ENCODE results near the gene RRAGC. TPM values are rescaled to one million over a fixed set of nuclear protein-coding genes. Genes with fewer than 3 reads are reported as not detected.
A peak's percentile ranks its signal among the peaks of the same experiment; 100 is the strongest.

Gene RRAGC
- total and polyA plus RNA-seq, 2 of the 13 experiments (the other 11 are each of a cell fraction or from before 2014, with no cell fraction given) = 7.6 to 8.0 TPM

DNA sequence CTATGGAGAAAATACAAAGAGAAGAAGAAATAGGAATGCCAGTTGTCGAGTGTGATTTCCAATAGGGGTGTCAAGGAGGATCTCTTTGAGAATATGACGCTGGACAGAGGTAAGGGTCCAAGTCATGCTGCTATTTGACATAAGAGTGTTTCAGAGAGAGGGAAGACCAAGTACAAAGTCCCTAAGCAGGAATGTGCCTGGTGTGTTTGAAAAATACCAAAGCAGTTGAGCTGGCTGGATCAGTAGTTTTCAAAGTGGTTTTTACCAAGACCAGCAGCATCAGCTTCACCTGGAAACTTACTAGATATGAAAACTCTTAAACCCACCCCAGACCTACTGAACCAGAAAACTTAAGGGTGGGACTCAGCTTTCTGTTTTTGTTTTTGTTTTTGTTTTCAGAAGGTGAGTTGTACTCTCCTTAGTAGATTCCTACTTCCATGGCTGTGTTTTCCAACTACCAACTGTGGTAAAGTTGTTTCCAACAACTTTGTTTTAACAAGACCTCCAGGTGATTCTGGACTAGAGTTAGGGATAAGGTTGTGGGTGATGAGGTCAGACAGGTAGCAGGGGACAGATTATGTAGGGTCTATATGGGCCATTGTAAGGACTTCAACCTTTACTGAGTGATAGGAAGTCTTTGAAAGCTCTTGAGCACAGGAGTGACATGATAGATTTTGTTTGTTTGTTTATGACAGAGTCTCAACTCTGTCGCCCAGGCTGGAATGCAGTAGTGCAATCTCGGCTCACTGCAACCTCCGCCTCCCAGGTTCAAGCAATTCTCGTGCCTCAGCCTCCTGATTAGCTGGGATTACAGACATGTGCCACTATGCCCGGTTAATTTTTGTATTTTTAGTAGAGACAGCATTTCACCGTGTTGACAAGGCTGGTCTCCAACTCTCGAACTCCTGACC lies 29.1 kb upstream of the RRAGC start:
- POLR2A ChIA-PET = interaction anchor here (0.8 to 1.3 kb wide), 7 partner anchors 16 to 138 kb away, joined by 3 to 7 read pairs (median 4); partner anchors contain the start of genes MYCBP, NDUFS5 and RRAGC
- in situ Hi-C loops (cut with HindIII; ENCODE audit: extremely low pct_ligation_motif_present, low pct_unique_long_range_greater_than_20kb) = no loop called here
- H3K9me3 ChIP-seq (ENCODE audit: low read length) = no peaks in the 10 kb centered on the region
- H3K4me3 ChIP-seq (replicated peaks in 1 of 3; ENCODE audit: insufficient read depth in 1 of 3, low read depth in 2 of 3, low read length in 3 of 3) = no peak overlapping the region; a peak in 2 of 6 replicates
- no peaks in the 10 kb centered on the region for H3K27me3 ChIP-seq (ENCODE audit: control insufficient read depth in 1 of 2, insufficient read depth in 2 of 2, low read length in 2 of 2)
- peak overlapping the region; percentile 50 for H3K9ac ChIP-seq (ENCODE audit: insufficient read depth, low read depth, low read length)
- H3K79me2 ChIP-seq (ENCODE audit: insufficient read depth, low read length) = no peaks in the 10 kb centered on the region
- 5% methylated on average over 9 of the region's 9 CpGs for WGBS (ENCODE audit: low lambda C conversion rate)
- BruUV-seq (replicated peaks) = no TSS peak
- H4K20me1 ChIP-seq (ENCODE audit: insufficient read depth, low read length) = no peaks in the 10 kb centered on the region
- ATAC-seq = peak; percentile 88
- intact Hi-C loops (cut with micrococcal nuclease; ENCODE audit: unreplicated experiment) = loop anchor here (2.0 kb wide), 1 partner anchor 80 kb away; no protein-coding TSS in a partner anchor
- H3K36me3 ChIP-seq (replicated peaks in 1 of 2; ENCODE audit: control insufficient read depth in 1 of 2, insufficient read depth in 2 of 2, low read length in 2 of 2) = no peaks in the 10 kb centered on the region
- peak overlapping the region; percentile 90 for H3K27ac ChIP-seq (ENCODE audit: extremely low read length, insufficient read depth, low read length)
- no peak overlapping the region for H2AFZ ChIP-seq (ENCODE audit: low read length)
- CTCF ChIA-PET (ENCODE audit: low intra/inter-chr PET ratio, low total read pairs) = no interaction called here
- H3K4me2 ChIP-seq (ENCODE audit: low read depth, low read length) = peak overlapping the region; percentile 61
- FAIRE-seq = peak; percentile 71
- peaks cover 48% of the 10 kb centered on the region for H3K4me1 ChIP-seq (ENCODE audit: insufficient read depth, low read length)
- peak; percentile 81 for DNase-seq (ENCODE audit: low spot score)
- TF ChIP-seq HOXA3 (CRISPR knock-in tag; IDR thresholded peaks at IDR 0.05) = peak; percentile 37; the same call in 1 of the 2 replicates
- TF ChIP-seq HDAC2 (CRISPR knock-in tag; IDR thresholded peaks at IDR 0.05) = peak; percentile 53; the same call in 1 of the 2 replicates
- no peak for TF ChIP-seq ZNF17 (CRISPR knock-in tag; IDR thresholded peaks at IDR 0.05)
- TF ChIP-seq TEAD3 (CRISPR knock-in tag; optimal IDR thresholded peaks at IDR 0.05; ENCODE audit: borderline replicate concordance) = peak; percentile 95
- TF ChIP-seq ARNT2 (CRISPR knock-in tag; IDR thresholded peaks at IDR 0.05; ENCODE audit: low read depth) = no peak
- TF ChIP-seq CREB1 (IDR thresholded peaks at IDR 0.05) = 0 out of 2 replicates have a peak, but pooled peaks have one; percentile 2
- TF ChIP-seq CREB1 (CRISPR knock-in tag; IDR thresholded peaks at IDR 0.05) = peak; percentile 32; the same call in 1 of the 2 replicates
- TF ChIP-seq SOX13 (IDR thresholded peaks at IDR 0.05) = no peak
- 0 out of 4 replicates have a peak, but pooled peaks of 1 of the 2 experiments have one; percentile 32 for TF ChIP-seq SOX13 (CRISPR knock-in tag; conservative IDR thresholded peaks at IDR 0.05 in 1 of 2, IDR thresholded peaks at IDR 0.05 in 1 of 2)
- TF ChIP-seq MAFF (IDR thresholded peaks at IDR 0.05; ENCODE audit: low read depth, low read length) = 0 out of 2 replicates have a peak, but pooled peaks have one; percentile 20
- peak; percentile 76 for TF ChIP-seq ZMYM3 (CRISPR knock-in tag; IDR thresholded peaks at IDR 0.05)
- TF ChIP-seq, protein P1, sequence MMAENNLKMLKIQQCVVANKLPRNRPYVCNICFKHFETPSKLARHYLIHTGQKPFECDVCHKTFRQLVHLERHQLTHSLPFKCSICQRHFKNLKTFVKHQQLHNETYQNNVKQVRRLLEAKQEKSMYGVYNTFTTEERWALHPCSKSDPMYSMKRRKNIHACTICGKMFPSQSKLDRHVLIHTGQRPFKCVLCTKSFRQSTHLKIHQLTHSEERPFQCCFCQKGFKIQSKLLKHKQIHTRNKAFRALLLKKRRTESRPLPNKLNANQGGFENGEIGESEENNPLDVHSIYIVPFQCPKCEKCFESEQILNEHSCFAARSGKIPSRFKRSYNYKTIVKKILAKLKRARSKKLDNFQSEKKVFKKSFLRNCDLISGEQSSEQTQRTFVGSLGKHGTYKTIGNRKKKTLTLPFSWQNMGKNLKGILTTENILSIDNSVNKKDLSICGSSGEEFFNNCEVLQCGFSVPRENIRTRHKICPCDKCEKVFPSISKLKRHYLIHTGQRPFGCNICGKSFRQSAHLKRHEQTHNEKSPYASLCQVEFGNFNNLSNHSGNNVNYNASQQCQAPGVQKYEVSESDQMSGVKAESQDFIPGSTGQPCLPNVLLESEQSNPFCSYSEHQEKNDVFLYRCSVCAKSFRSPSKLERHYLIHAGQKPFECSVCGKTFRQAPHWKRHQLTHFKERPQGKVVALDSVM (CRISPR knock-in tag; IDR thresholded peaks at IDR 0.05) = peak; percentile 95
- peak; percentile 52; the same call in 1 of the 2 replicates for TF ChIP-seq HMG20A (CRISPR knock-in tag; IDR thresholded peaks at IDR 0.05; ENCODE audit: borderline replicate concordance)
- TF ChIP-seq BCL6 (CRISPR knock-in tag; IDR thresholded peaks at IDR 0.05) = peak; percentile 11; the same call in 1 of the 2 replicates
- 0 out of 2 replicates have a peak, but pooled peaks have one; percentile 26 for TF ChIP-seq ERF (CRISPR knock-in tag; IDR thresholded peaks at IDR 0.05)
- TF ChIP-seq ZIK1 (CRISPR knock-in tag; IDR thresholded peaks at IDR 0.05; ENCODE audit: borderline replicate concordance, low read depth) = no peak
- TF ChIP-seq ZNF460 (CRISPR knock-in tag; IDR thresholded peaks at IDR 0.05; ENCODE audit: borderline replicate concordance) = peak; percentile 38; the same call in 1 of the 2 replicates
- TF ChIP-seq, protein P2, sequence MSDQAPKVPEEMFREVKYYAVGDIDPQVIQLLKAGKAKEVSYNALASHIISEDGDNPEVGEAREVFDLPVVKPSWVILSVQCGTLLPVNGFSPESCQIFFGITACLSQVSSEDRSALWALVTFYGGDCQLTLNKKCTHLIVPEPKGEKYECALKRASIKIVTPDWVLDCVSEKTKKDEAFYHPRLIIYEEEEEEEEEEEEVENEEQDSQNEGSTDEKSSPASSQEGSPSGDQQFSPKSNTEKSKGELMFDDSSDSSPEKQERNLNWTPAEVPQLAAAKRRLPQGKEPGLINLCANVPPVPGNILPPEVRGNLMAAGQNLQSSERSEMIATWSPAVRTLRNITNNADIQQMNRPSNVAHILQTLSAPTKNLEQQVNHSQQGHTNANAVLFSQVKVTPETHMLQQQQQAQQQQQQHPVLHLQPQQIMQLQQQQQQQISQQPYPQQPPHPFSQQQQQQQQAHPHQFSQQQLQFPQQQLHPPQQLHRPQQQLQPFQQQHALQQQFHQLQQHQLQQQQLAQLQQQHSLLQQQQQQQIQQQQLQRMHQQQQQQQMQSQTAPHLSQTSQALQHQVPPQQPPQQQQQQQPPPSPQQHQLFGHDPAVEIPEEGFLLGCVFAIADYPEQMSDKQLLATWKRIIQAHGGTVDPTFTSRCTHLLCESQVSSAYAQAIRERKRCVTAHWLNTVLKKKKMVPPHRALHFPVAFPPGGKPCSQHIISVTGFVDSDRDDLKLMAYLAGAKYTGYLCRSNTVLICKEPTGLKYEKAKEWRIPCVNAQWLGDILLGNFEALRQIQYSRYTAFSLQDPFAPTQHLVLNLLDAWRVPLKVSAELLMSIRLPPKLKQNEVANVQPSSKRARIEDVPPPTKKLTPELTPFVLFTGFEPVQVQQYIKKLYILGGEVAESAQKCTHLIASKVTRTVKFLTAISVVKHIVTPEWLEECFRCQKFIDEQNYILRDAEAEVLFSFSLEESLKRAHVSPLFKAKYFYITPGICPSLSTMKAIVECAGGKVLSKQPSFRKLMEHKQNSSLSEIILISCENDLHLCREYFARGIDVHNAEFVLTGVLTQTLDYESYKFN (CRISPR knock-in tag; conservative IDR thresholded peaks at IDR 0.05) = peak; percentile 50
- no peak for TF ChIP-seq FOXA1 (IDR thresholded peaks at IDR 0.05)
- no peak for TF ChIP-seq FOXA1 (CRISPR knock-in tag; IDR thresholded peaks at IDR 0.05)
